ENCODE measurements around the gene NELL2. TPM values are rescaled to one million over a fixed set of nuclear protein-coding genes. Genes with fewer than 3 reads are reported as not detected.

The NELL2 gene
- total and polyA plus RNA-seq, 9 of the 15 experiments (the other 6 are each of a cell fraction or from before 2014, with no cell fraction given), result 0.32 to 1.1 (median 0.53) TPM

GRCh38 chr12:44717612-44718011 lies 158.5 kb downstream of the NELL2 start:
- FAIRE-seq (no peak), ATAC-seq (no peak), DNase-seq (ENCODE audit: extremely low read depth in 1 of 4, low spot score in 3 of 4) (no peak)
- H3K4me1 ChIP-seq (replicated peaks in 1 of 2; ENCODE audit: control insufficient read depth in 2 of 2, insufficient read depth in 2 of 2, low read length in 2 of 2), result no peaks in the 10 kb centered on the region
- no peak overlapping the region for H3K27ac ChIP-seq (ENCODE audit: extremely low read depth, low read depth, low read length)
- H3K9ac ChIP-seq (ENCODE audit: insufficient read depth in 1 of 2, low read depth in 2 of 2, low read length in 2 of 2), result no peak overlapping the region
- H4K20me1 ChIP-seq (replicated peaks; ENCODE audit: control insufficient read depth, insufficient read depth, low read length), result no peaks in the 10 kb centered on the region
- intact Hi-C loops (cut with micrococcal nuclease), result no loop called here
- no peak overlapping the region for H2AFZ ChIP-seq (ENCODE audit: low read depth, low read length)
- H3K4me2 ChIP-seq (ENCODE audit: insufficient read depth, low read length), result no peak overlapping the region
- in situ Hi-C loops (cut with MboI), result no loop called here
- WGBS (ENCODE audit: insufficient coverage, low coverage, missing lambda C conversion rate), result 0% methylated on average over 2 of the region's 2 CpGs
- no TSS peak for BruUV-seq (replicated peaks)
- CTCF ChIA-PET (ENCODE audit: low intra/inter-chr PET ratio), result no interaction called here
- no peaks in the 10 kb centered on the region for H3K79me2 ChIP-seq (ENCODE audit: control insufficient read depth, insufficient read depth, low read length)
- no peaks in the 10 kb centered on the region for H3K36me3 ChIP-seq (ENCODE audit: control insufficient read depth, insufficient read depth, low read length)
- POLR2A ChIA-PET, result no interaction called here
- H3K9me3 ChIP-seq (replicated peaks; ENCODE audit: control insufficient read depth, insufficient read depth, low read depth, low read length), result no peaks in the 10 kb centered on the region
- no peaks in the 10 kb centered on the region for H3K9me1 ChIP-seq (ENCODE audit: control insufficient read depth, insufficient read depth, low read length)
- no peak overlapping the region for H3K4me3 ChIP-seq
- no peaks in the 10 kb centered on the region for H3K27me3 ChIP-seq (ENCODE audit: control insufficient read depth in 2 of 2, insufficient read depth in 2 of 2, low read length in 2 of 2)
- no peak for TF ChIP-seq SIN3B (IDR thresholded peaks at IDR 0.05; ENCODE audit: low read depth)
- no peak for TF ChIP-seq NR2C1 (IDR thresholded peaks at IDR 0.05)
- TF ChIP-seq NR2C1 (tag; IDR thresholded peaks at IDR 0.05), result no peak
- no peak for TF ChIP-seq ZBTB5 (IDR thresholded peaks at IDR 0.05)
- no peak for TF ChIP-seq SFPQ (IDR thresholded peaks at IDR 0.05; ENCODE audit: low read depth, low read length)
- TF ChIP-seq SIN3A (IDR thresholded peaks at IDR 0.05; ENCODE audit: borderline replicate concordance in 2 of 2, control insufficient read depth in 1 of 2, low read depth in 2 of 2, low read length in 2 of 2), result no peak
- no peak for TF ChIP-seq MCM7 (IDR thresholded peaks at IDR 0.05)
- no peak for TF ChIP-seq ZBTB40 (IDR thresholded peaks at IDR 0.05)
- no peak for TF ChIP-seq ZBTB40 (CRISPR knock-in tag; IDR thresholded peaks at IDR 0.05)

Measured in K562 (cell line).